ENCODE measurements around the gene RAC2.

- TF ChIP-seq POLR2A (IDR thresholded peaks at IDR 0.05; ENCODE audit: low read depth) (no peak), POLR2AphosphoS5 (IDR thresholded peaks at IDR 0.05) (no peak), EP300 (IDR thresholded peaks at IDR 0.05) (no peak)
- TF ChIP-seq, protein P1, sequence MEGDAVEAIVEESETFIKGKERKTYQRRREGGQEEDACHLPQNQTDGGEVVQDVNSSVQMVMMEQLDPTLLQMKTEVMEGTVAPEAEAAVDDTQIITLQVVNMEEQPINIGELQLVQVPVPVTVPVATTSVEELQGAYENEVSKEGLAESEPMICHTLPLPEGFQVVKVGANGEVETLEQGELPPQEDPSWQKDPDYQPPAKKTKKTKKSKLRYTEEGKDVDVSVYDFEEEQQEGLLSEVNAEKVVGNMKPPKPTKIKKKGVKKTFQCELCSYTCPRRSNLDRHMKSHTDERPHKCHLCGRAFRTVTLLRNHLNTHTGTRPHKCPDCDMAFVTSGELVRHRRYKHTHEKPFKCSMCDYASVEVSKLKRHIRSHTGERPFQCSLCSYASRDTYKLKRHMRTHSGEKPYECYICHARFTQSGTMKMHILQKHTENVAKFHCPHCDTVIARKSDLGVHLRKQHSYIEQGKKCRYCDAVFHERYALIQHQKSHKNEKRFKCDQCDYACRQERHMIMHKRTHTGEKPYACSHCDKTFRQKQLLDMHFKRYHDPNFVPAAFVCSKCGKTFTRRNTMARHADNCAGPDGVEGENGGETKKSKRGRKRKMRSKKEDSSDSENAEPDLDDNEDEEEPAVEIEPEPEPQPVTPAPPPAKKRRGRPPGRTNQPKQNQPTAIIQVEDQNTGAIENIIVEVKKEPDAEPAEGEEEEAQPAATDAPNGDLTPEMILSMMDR (IDR thresholded peaks at IDR 0.05): no peak
These were observed 1.1 kb upstream of the RAC2 start for GRCh38 chr22:37244922-37245722.

Measured in esophagus muscularis mucosa (tissue), 4 donors.